OCI-LY7 (cell line): ENCODE results near the gene HAPLN2. TPM values are rescaled to one million over a fixed set of nuclear protein-coding genes. Genes with fewer than 3 reads are reported as not detected.

Experiments
- BruUV-seq: library from RNA; stranded (reverse); fragments of 400-500 nt; replicated peaks from 2 replicates; lab custom pipeline; 2021; lab: Mats Ljungman, UMichigan
- CTCF ChIA-PET: fragments of 300-600 bp; sonication (Branson Sonifier 250); formaldehyde crosslinking; loops from one replicate; lab custom pipeline; 2022; ENCODE audit warnings: antibody characterized with exemption; ENCODE audit not compliant: unreplicated experiment; lab: Charles Lee
- POLR2A ChIA-PET: fragments of 300-600 bp; sonication (Branson Sonifier 250); formaldehyde crosslinking; loops from one replicate; lab custom pipeline; 2022; ENCODE audit warnings: antibody characterized with exemption; lab: Charles Lee
- DNase-seq: peaks from one replicate; pipeline ENCODE4 v3.0.0-alpha.2; 2015; ENCODE audit warnings: low spot score
- H2AFZ ChIP-seq: fragments of 200-600 bp; sonication (generic), shearing (Covaris generic); 2 replicates; pipeline ENCODE4 v1.6.1; 2014; ENCODE audit warnings: mild to moderate bottlenecking, antibody characterized with exemption, low read length, moderate library complexity
- H3K27ac ChIP-seq: fragments of 200-600 bp; sonication (generic); 2 replicates; pipeline ENCODE4 v1.5.1; 2014; ENCODE audit warnings: mixed run types, low read depth, mild to moderate bottlenecking, moderate library complexity, low read length, inconsistent platforms; ENCODE audit not compliant: poor library complexity, severe bottlenecking
- H3K36me3 ChIP-seq: fragments of 200-600 bp; sonication (generic); 2 replicates; pipeline ENCODE4 v1.6.1; 2014; ENCODE audit warnings: mild to moderate bottlenecking, antibody characterized with exemption, low read length, moderate library complexity, mixed read lengths; ENCODE audit not compliant: insufficient read depth
- H3K4me1 ChIP-seq: fragments of 200-600 bp; sonication (generic); 2 replicates; pipeline ENCODE4 v1.5.1; 2014; ENCODE audit warnings: mild to moderate bottlenecking, low read length; ENCODE audit not compliant: insufficient read depth, poor library complexity, severe bottlenecking
- H3K4me2 ChIP-seq: fragments of 200-600 bp; sonication (generic); 2 replicates; pipeline ENCODE4 v1.6.1; 2014; ENCODE audit warnings: mild to moderate bottlenecking, low read length
- H3K4me3 ChIP-seq: fragments of 200-600 bp; sonication (generic); 2 replicates; pipeline ENCODE4 v1.5.1; 2014; ENCODE audit warnings: mild to moderate bottlenecking, low read depth, low read length; ENCODE audit not compliant: poor library complexity, severe bottlenecking
- H3K79me2 ChIP-seq: fragments of 200-600 bp; sonication (generic); 2 replicates; pipeline ENCODE4 v1.6.1; 2016; ENCODE audit warnings: low read depth, mild to moderate bottlenecking, low read length, moderate library complexity, mixed read lengths; ENCODE audit not compliant: insufficient read depth
- H3K9me2 ChIP-seq: fragments of 200-600 bp; sonication (generic); 2 replicates; pipeline ENCODE4 v1.6.1; 2016; ENCODE audit warnings: mild to moderate bottlenecking, low read length, mixed read lengths; ENCODE audit not compliant: insufficient read depth
- H3K9me3 ChIP-seq: fragments of 200-600 bp; sonication (generic); 2 replicates; pipeline ENCODE4 v1.6.1; 2014; ENCODE audit warnings: mild to moderate bottlenecking, mixed run types, low read length, mixed read lengths
- H4K20me1 ChIP-seq: fragments of 200-600 bp; sonication (generic); 2 replicates; pipeline ENCODE4 v1.6.1; 2014; ENCODE audit warnings: mild to moderate bottlenecking, antibody characterized with exemption, low read length, moderate library complexity, mixed read lengths; ENCODE audit not compliant: insufficient read depth
- EZH2phosphoT487 ChIP-seq: fragments of 200-600 bp; sonication (generic); IDR thresholded peaks from 2 replicates; pipeline ENCODE4 v1.6.1; 2018; ENCODE audit warnings: low read depth, borderline replicate concordance, mild to moderate bottlenecking, mixed run types, antibody characterized with exemption, low read length, moderate library complexity, mixed read lengths
- intact Hi-C: fragments of 100-400 bp; cut with micrococcal nuclease; formaldehyde crosslinking; loops from one replicate; pipeline ENCODE4 v1.10.0; 2022; ENCODE audit not compliant: unreplicated experiment
- total RNA-seq, 2 experiments: library from RNA; depleted of rRNA in 1 of 2; stranded (reverse); fragments of >200 nt in 1 of 2; shearing (Covaris generic) in 1 of 2; gene quantifications; 2 replicates each; pipeline ENCODE4 v1.2.3, GENCODE V29; 2014 to 2022
- TF ChIP-seq, protein P1 (sequence below): fragments of 200-600 bp; sonication (generic); conservative IDR thresholded peaks from 2 replicates; pipeline ENCODE4 v1.5.1; 2014; ENCODE audit warnings: mild to moderate bottlenecking, antibody characterized with exemption, low read length, moderate library complexity, mixed read lengths

Gene HAPLN2
- total RNA-seq, 2 experiments from 2014 or later: 0.41 to 1.1 TPM

DNA sequence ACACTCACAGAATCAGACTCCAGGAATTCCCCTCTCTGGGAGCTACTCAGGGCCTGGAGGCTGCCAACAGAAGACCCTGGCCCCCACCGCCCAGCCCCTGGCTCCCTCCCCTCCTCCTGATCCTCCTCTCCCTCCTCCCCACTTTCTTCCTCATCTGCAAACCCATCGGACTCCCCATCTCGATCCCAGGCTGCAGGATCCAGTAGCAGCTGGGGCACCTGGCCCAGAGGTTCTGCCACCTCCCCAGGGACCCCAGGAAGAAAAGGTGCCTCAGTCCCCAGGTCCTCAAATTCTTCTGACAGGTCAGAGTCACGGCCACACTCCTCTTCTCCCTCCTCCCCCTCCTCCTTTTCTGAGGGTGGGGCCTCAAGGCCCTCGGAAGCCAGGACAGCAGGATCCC is 50.6 kb downstream of the HAPLN2 start:
- Histone ChIP-seq H3K4me3 (no peak overlapping the region), H2AFZ (no peak overlapping the region), H3K9me2 (no peaks in the 10 kb centered on the region), H3K4me1 (peaks cover 8% of the 10 kb centered on the region), H3K27ac (no peak overlapping the region), H3K4me2 (no peak overlapping the region), H3K9me3 (no peaks in the 10 kb centered on the region), H3K79me2 (no peaks in the 10 kb centered on the region), H3K36me3 (no peaks in the 10 kb centered on the region), H4K20me1 (no peaks in the 10 kb centered on the region; the same call in 1 of the 2 replicates)
- DNase-seq: no peak
- ChIA-PET CTCF (interaction anchor here (0.6 kb wide), 1 partner anchor 9 kb away, joined by 4 read pairs; no protein-coding TSS in a partner anchor), POLR2A (no interaction called here)
- no peak for TF ChIP-seq EZH2phosphoT487
- TF ChIP-seq, protein P1, sequence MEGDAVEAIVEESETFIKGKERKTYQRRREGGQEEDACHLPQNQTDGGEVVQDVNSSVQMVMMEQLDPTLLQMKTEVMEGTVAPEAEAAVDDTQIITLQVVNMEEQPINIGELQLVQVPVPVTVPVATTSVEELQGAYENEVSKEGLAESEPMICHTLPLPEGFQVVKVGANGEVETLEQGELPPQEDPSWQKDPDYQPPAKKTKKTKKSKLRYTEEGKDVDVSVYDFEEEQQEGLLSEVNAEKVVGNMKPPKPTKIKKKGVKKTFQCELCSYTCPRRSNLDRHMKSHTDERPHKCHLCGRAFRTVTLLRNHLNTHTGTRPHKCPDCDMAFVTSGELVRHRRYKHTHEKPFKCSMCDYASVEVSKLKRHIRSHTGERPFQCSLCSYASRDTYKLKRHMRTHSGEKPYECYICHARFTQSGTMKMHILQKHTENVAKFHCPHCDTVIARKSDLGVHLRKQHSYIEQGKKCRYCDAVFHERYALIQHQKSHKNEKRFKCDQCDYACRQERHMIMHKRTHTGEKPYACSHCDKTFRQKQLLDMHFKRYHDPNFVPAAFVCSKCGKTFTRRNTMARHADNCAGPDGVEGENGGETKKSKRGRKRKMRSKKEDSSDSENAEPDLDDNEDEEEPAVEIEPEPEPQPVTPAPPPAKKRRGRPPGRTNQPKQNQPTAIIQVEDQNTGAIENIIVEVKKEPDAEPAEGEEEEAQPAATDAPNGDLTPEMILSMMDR: no peak
- intact Hi-C loops: no loop called here
- no TSS peak for BruUV-seq

DNA sequence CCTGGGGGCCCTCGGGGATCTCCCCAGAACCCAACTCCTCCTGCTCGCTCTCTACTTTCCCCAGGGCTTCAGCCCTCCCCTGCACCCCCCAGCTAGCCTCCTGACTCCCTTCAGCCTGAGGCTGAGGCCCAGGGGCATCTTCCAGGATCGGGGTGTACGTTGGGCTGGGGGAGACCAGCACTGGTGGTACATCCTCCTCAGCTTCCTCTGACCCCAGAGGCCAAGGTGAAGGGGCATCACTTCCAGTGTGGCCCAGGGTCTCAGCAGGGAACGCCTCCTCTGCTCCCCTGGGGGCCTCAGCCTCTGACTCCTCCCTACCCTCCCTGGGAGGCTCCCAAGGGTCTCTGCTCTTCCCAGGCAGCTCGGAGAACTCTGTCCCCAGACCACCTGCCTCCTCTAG is 51.1 kb downstream of the HAPLN2 start:
- intact Hi-C loops: no loop called here
- Histone ChIP-seq H3K4me2 (no peak overlapping the region), H3K27ac (no peak overlapping the region), H3K9me2 (no peaks in the 10 kb centered on the region), H3K4me3 (no peak overlapping the region), H3K36me3 (no peaks in the 10 kb centered on the region), H2AFZ (no peak overlapping the region), H3K9me3 (no peaks in the 10 kb centered on the region), H3K4me1 (peaks cover 2% of the 10 kb centered on the region), H3K79me2 (no peaks in the 10 kb centered on the region), H4K20me1 (no peaks in the 10 kb centered on the region; the same call in 1 of the 2 replicates)
- ChIA-PET POLR2A (no interaction called here), CTCF (no interaction called here)
- no peak for DNase-seq
- BruUV-seq: no TSS peak
- TF ChIP-seq EZH2phosphoT487: no peak
- TF ChIP-seq, protein P1: no peak

DNA sequence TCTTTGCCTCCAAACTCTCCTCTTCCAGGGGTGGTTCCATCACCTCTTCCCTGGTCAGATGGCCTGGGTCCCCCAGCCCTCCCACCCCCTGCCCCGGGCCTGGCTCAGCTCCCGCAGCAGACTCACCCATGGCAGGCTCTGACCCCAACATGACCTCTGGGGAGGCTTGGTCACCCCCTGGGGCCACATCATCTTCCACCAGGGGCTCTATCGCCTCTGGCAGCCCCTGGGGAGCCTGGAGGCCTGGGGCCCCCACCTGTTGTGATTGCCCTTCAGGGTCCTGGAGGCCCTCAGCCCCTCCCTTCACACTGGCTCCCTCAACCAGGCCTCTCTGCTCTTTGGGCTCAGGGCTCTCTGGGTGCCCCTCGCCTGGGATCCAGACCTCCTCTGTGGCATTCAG is 51.6 kb downstream of the HAPLN2 start:
- H4K20me1 ChIP-seq: no peaks in the 10 kb centered on the region; the same call in 1 of the 2 replicates
- POLR2A ChIA-PET: no interaction called here
- no peaks in the 10 kb centered on the region for H3K9me3 ChIP-seq
- H3K36me3 ChIP-seq: no peaks in the 10 kb centered on the region
- no peaks in the 10 kb centered on the region for H3K9me2 ChIP-seq
- DNase-seq: no peak
- no peak overlapping the region for H3K27ac ChIP-seq
- CTCF ChIA-PET: no interaction called here
- H3K4me2 ChIP-seq: no peak overlapping the region
- H2AFZ ChIP-seq: no peak overlapping the region
- no TSS peak for BruUV-seq
- no peak overlapping the region for H3K4me3 ChIP-seq
- intact Hi-C loops: no loop called here
- no peak for TF ChIP-seq EZH2phosphoT487
- TF ChIP-seq, protein P1: no peak
- no peaks in the 10 kb centered on the region for H3K79me2 ChIP-seq
- no peaks in the 10 kb centered on the region for H3K4me1 ChIP-seq
